ENCODE data around the gene TANK.
A peak's percentile ranks its signal among the peaks of the same experiment; 100 is the strongest.
"Not testable (repeated sequence)": the region's sequence is repeated elsewhere in the genome, so short reads cannot be mapped to it uniquely, and the experiment has no call there.

The TANK gene
- total RNA-seq = 89.5 to 283 (median 144) reads per million in 18 experiments

- DNase-seq = peak; percentile 97 to 98
Measured at GRCh38 chr2:161160226-161161073, at the start of gene TANK. Gene TANK (plus strand): TSS chr2:161160428. CDS start chr2:161179663, 19,235 bp downstream.

DNA sequence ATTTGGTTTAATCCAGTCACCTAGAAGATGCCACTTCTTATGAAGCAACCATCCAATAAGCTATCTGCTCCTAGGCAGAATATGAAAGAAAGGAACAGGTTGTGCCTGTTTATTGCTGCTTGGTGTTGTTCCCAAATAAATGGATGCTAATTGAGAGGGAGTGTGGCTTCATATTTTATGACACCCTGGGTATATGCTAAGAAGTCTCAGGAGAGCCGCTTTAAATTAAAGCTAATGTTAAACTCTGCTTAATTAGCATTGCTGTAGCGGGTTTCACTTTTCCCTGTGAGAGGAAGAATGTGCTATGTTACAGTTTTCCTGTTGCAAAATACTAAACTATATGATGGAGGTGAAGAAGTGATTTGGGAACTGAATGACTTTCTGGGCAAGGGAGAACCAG lies 48.7 kb upstream of the TANK start:
- no peak for DNase-seq

DNA sequence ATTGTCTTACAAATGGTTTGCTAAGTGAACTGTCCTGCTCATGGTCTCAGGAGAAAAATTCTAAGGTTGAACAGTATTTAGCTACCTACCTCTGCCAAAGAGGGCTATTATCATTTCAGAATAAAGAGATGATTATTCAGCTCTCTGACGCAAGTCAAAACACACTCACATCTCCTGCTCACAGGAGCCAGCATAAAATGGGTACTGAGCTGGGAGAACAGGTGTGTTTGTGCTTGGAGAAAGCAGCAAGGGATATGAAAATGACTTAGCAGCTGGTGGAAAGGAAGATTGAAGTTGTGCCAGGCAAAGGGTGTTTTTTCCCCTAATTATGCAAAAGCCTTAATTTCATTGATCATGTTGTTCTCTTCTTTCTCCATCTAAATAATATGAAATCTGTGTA lies 47.3 kb upstream of the TANK start:
- no peak for DNase-seq

- DNase-seq = no peak
Measured at GRCh38 chr2:161113693-161114575, 46.3 kb upstream of the TANK start.

DNA sequence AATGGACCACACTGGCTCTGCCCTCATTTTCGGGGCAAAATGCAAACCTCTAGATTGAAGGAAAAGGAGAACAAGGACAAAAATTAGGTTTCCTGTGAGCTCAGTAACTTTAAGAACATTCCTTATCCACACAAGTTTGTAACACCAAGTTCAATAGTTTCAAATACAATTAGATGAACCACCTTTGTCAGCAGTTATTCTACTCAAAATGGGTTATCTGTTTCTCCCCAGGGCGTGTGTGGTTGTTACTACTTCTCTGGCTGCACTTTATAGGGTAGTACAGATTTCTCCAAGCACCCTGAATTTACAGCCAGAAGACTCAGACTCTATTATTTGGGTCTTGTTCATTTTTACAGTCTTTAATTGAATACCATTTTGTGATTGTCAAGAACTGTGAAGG lies 45.0 kb upstream of the TANK start:
- DNase-seq = no peak

- DNase-seq = peak; percentile 30 to 46
Measured at GRCh38 chr2:161115605-161116380, 44.4 kb upstream of the TANK start.

DNA sequence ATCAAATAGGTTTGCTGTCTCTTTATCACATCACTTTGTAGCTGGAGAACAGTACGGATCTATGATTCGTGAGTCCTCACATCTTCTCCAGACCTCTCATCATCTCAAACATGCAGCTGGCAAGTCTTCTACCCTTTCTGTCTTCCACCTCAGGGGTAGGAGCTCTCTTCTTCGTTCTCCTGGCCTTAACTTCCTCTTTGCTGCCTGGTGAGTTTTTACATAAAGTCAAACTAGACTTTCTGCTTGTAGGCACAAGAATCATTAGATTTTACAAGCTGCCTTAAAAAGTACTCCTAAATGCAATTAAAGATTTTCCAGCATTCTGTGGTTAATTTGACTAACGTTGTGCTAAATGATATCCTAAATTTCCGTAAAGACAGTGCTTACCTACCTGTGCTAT lies 43.7 kb upstream of the TANK start:
- DNase-seq = peak in 1 of 2 donors; percentile 28

DNA sequence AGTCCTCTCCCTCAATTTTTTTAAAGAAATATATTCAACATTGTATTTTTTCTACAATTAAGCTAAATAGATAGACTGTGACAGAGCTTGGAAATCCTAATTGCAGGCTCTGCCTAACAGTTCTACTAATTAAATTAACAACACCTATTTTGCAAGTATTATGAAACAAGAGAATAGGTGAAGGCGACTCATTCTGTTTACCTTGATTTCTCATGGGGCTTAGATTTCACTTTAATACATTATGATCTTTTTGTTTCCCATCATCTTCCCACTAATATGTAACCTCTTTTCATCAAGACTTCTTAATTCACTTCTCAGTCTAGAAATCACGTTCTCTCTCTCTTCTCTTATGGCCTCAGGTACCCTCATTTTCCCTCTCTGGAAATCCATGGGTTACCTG lies 42.7 kb upstream of the TANK start:
- DNase-seq = no peak

- DNase-seq = no peak
Measured at GRCh38 chr2:161118722-161119121, 41.5 kb upstream of the TANK start.

DNA sequence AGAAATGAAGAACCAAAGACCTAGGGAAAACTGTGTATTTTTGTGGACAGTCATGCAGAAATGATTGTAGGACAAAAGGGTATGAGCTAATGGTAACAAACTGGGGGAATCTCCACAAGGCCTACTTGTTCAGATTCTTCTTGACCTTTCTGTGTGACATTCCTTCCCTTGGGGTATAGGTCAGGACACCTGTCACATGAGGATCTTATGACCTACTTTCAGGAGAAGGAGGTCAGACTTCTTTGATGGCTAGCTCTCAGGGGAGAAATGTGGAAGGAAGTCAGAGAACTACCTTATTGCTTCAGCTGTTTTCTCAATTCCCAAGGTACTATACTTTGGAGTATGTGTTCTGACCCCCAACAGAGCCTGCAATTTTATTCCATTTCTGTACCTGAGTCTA lies 40.7 kb upstream of the TANK start:
- no peak for DNase-seq

GRCh38 chr2:161120775-161121174 lies 39.5 kb upstream of the TANK start:
- no peak for DNase-seq

DNA sequence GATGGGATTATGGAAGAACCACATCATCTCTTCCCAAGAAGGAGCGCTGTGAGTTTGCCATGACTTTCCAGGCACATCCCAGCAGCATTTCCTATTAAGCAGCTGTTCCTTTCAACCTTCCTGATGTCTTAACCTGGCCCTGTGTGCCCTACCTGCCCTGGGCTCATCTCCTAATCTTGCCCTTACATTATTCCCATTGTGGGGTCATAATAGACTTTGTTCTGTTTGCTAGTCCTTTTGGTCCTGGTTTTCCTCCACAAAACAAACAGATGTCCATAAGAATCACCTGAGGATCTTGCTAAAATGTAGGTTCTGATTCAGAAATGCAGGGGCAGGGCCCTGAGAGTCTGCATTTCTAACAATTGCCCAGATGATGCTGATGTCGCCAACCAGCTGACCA lies 38.6 kb upstream of the TANK start:
- no peak for DNase-seq

DNA sequence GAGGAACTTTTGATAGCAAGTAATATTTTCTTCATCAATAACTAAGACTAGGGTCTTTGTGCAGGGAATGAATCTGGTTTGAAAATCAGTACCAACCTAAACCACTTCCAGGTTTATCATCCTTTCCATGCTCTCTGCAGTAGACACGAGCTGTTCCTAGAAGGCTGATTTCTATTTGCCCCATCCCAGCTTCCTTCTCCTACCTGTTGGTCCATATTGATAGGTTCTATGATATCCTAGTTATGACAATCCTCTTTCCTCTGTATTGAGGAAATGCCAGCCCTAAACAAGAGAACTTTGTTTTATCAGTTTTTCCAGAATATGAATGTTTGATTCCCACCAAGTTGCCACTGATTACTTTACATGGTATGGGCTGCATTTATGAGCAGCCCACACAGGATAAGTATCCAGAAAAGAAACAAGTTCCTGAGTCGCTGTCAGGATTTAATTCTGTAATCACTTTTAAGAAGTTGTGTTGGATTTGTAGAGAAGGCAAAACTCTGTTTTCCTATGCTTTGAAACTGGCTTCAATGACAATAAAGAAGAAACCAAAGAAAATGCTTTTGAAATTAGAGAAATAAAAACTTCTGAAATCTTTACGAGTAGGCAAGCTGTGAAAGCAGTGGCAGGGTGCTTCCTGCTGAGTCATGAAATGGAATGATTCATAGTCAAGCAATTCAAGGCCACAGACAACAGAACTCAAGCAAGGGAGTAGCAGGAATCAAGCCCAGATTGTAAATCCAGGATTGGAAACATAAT lies 37.3 kb upstream of the TANK start:
- DNase-seq = peak; percentile 70 to 78

- no peak for DNase-seq
Measured at GRCh38 chr2:161123531-161124030, 36.6 kb upstream of the TANK start.

DNA sequence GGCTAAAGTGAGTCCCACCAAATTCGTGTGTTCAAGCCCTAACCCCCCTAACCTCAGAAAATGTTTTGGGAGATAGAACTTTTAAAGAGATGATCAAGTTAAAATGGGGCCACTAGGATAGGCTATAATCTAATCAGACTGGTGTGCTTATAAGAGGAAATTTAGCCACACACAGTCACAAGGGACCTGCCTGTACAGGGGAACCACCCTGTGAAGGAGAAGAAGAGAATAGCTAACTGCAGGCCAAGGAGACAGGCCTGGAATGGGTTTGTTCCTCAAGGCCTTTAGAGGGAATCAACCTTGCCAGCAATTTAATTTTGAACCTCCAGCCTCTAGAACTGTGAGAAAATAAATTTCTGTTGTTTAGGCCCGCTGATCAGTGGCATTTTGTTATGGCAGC lies 36.0 kb upstream of the TANK start:
- DNase-seq = peak; percentile 63 to 70

GRCh38 chr2:161128885-161129284 lies 31.3 kb upstream of the TANK start:
- DNase-seq = no peak

DNA sequence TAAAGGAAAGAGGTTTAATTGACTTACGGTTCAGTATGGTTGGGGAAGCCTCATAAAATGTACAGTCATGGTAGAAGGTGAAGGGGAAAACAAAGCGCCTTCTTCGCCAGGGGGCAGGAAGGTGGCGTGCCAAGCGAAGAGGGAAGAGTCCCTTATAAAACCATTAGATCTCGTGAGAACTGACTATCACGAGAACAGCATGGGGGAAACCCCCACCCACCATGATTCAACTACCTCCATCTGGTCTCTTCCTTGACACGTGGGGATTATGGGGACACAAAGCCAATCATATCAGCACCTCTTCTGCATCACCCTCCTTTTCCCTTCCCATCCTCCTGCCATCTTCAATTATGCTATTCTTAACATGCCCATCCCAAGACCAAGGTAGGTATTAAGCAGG lies 29.9 kb upstream of the TANK start:
- DNase-seq = no peak

DNA sequence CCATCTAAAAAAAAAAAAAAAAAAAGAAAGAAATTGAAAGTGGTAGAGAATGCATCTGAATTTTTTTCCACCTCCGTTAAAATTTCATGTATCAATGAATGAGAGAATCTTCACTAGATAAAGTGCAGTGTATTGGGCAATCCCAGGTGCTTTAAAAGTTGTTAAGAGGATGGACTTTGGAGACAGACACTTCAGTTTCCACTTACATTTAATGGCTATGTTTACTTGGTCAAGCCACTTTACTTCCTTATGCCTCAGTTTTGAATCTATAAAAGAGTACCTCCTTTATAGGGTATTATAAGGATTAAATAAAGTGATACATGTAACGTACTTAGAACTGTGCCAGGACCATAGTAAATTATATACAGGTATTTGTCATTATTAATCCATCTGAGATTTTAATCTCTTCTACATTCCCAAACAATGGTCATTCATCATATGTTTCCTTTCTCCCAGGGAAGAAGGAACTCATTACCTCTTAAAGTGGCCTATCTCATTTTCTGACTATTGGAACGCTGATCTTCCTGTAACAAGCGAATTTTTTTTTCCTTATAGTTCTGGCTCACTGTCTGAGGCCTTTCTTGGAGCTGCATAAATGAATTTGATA lies 29.1 kb upstream of the TANK start:
- no peak for DNase-seq

GRCh38 chr2:161131804-161132203 lies 28.4 kb upstream of the TANK start:
- DNase-seq = no peak

DNA sequence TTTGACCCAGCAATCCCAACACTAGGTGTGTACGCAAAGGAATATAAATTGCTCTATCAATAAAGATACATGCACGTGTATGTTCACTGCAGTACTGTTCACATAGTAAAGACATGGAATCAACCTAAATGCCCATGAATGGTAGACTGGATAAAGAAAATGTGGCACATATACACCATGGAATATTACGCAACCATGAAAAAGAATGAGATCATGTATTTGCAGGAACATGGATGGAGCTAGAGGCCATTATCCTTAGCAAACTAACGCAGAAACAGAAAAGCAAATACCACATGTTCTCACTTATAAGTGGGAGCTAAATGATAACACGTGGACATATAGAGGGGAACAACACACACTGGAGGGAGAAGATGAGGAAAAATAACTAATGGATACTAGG lies 27.8 kb upstream of the TANK start:
- DNase-seq = not testable (repeated sequence)

GRCh38 chr2:161133366-161133765 lies 26.9 kb upstream of the TANK start:
- DNase-seq = no peak
